Panc1 (cell line): ENCODE results near the gene PLEKHF1. TPM values are rescaled to one million over a fixed set of nuclear protein-coding genes. Genes with fewer than 3 reads are reported as not detected.

Experiments
- ATAC-seq: fragments of 200-7000 bp; cut with Tn5 transposase; 2 replicates; pipeline ENCODE4 v1.9.1; 2020; ENCODE audit warnings: mild to moderate bottlenecking, moderate library complexity
- BruUV-seq: library from RNA; stranded (reverse); fragments of 400-500 nt; replicated peaks from 2 replicates; lab custom pipeline; 2021; lab: Mats Ljungman, UMichigan
- CTCF ChIA-PET: fragments of 300-600 bp; sonication (Branson Sonifier 250); formaldehyde crosslinking; loops from one replicate; lab custom pipeline; 2022; ENCODE audit warnings: antibody characterized with exemption; lab: Charles Lee
- POLR2A ChIA-PET: fragments of 300-600 bp; sonication (Branson Sonifier 250); formaldehyde crosslinking; loops from one replicate; lab custom pipeline; 2022; ENCODE audit warnings: antibody characterized with exemption; lab: Charles Lee
- DNase-seq: peaks from one replicate; pipeline ENCODE4 v3.0.0-alpha.2; 2010; ENCODE audit warnings: low read depth, low spot score
- H3K27ac ChIP-seq: 2 replicates; pipeline ENCODE4 v1.5.1; 2011; ENCODE audit warnings: mild to moderate bottlenecking, low read length, inconsistent platforms
- H3K27me3 ChIP-seq: fragments of 200-500 bp; sonication (Bioruptor generic); 2 replicates; pipeline ENCODE4 v1.6.0; 2014; ENCODE audit warnings: low read length, inconsistent platforms; ENCODE audit not compliant: control insufficient read depth, insufficient read depth
- H3K36me3 ChIP-seq: fragments of 200-500 bp; sonication (Bioruptor generic); 2 replicates; pipeline ENCODE4 v1.5.1; 2014; ENCODE audit warnings: inconsistent platforms, mild to moderate bottlenecking, low read length, moderate library complexity; ENCODE audit not compliant: control insufficient read depth, insufficient read depth
- H3K4me1 ChIP-seq: 2 replicates; pipeline ENCODE4 v1.5.1; 2011; ENCODE audit warnings: inconsistent platforms, mild to moderate bottlenecking, low read length, moderate library complexity; ENCODE audit not compliant: control insufficient read depth, insufficient read depth
- H3K4me3 ChIP-seq, 2 experiments: 2 replicates each; pipeline ENCODE4 v1.5.1; 2011 to 2012; ENCODE audit warnings: low read depth in 2 of 2, low read length in 2 of 2, mild to moderate bottlenecking in 2 of 2, inconsistent platforms in 1 of 2, moderate library complexity in 1 of 2
- H3K9me3 ChIP-seq: fragments of 200-500 bp; sonication (Bioruptor generic); 2 replicates; pipeline ENCODE4 v1.5.1; 2014; ENCODE audit warnings: low read depth, mild to moderate bottlenecking, inconsistent platforms, low read length, moderate library complexity; ENCODE audit not compliant: control insufficient read depth, insufficient read depth
- CTCF ChIP-seq: fragments of 450-650 bp; IDR thresholded peaks from 2 replicates; pipeline ENCODE4 v1.5.1; 2017; ENCODE audit warnings: mild to moderate bottlenecking
- POLR2AphosphoS5 ChIP-seq: IDR thresholded peaks from 2 replicates; pipeline ENCODE4 v1.6.1; 2012; ENCODE audit warnings: mild to moderate bottlenecking, low read depth, low read length, moderate library complexity
- REST ChIP-seq, 2 experiments: IDR thresholded peaks; 2 replicates each; pipeline ENCODE4 v1.6.1; 2011 to 2012; ENCODE audit warnings: low read depth in 2 of 2, control low read depth in 1 of 2, low read length in 1 of 2, mild to moderate bottlenecking in 1 of 2, moderate library complexity in 1 of 2; ENCODE audit not compliant: insufficient read depth in 1 of 2
- SIN3A ChIP-seq: IDR thresholded peaks from 2 replicates; pipeline ENCODE4 v1.6.1; 2012; ENCODE audit warnings: low read depth, mild to moderate bottlenecking, low read length, moderate library complexity, borderline replicate concordance; ENCODE audit not compliant: insufficient read depth
- TCF7L2 ChIP-seq: IDR thresholded peaks from 2 replicates; pipeline ENCODE4 v1.6.1; 2011; ENCODE audit warnings: mild to moderate bottlenecking, low read depth, low read length, inconsistent platforms
- in situ Hi-C: cut with HindIII; loops from 2 replicates; pipeline ENCODE4 v1.10.0; 2016; ENCODE audit warnings: low sequenced_read_pairs, low pct_unique_long_range_greater_than_20kb
- intact Hi-C: fragments of 100-400 bp; cut with micrococcal nuclease; formaldehyde crosslinking; loops from one replicate; pipeline ENCODE4 v1.10.0; 2022; ENCODE audit not compliant: unreplicated experiment
- total RNA-seq: library from RNA; stranded (reverse); gene quantifications from one replicate; pipeline ENCODE4 v1.2.1, GENCODE V29; 2021; ENCODE audit not compliant: unreplicated experiment

Gene PLEKHF1
- total RNA-seq, 1 experiment from 2014 or later, result 22.4 TPM

- Histone ChIP-seq H3K9me3 (peaks cover 8% of the 10 kb centered on the region; the same call in 1 of the 2 replicates), H3K4me1 (no peaks in the 10 kb centered on the region), H3K4me3 (no peak overlapping the region), H3K27ac (no peak overlapping the region), H3K27me3 (no peaks in the 10 kb centered on the region), H3K36me3 (no peaks in the 10 kb centered on the region)
- intact Hi-C loops (no loop called here), in situ Hi-C loops (no loop called here)
- DNase-seq, result no peak
- TF ChIP-seq POLR2AphosphoS5 (no peak), CTCF (no peak), REST (IDR thresholded peaks at IDR 0.05; ENCODE audit: insufficient read depth in 1 of 2, low read depth in 2 of 2, low read length in 1 of 2) (no peak), TCF7L2 (no peak), SIN3A (no peak)
- POLR2A ChIA-PET, result no interaction called here
- no peak for ATAC-seq
- no TSS peak for BruUV-seq
- CTCF ChIA-PET, result no interaction called here
Observed at GRCh38 chr19:29651622-29652394, 13.5 kb upstream of the PLEKHF1 start.

GRCh38 chr19:29653398-29653797, 11.9 kb upstream of the PLEKHF1 start:
- no peak overlapping the region for H3K27ac ChIP-seq
- intact Hi-C loops, result no loop called here
- no peak overlapping the region for H3K4me3 ChIP-seq
- DNase-seq (no peak), ATAC-seq (no peak)
- TF ChIP-seq POLR2AphosphoS5 (no peak), REST (IDR thresholded peaks at IDR 0.05; ENCODE audit: insufficient read depth in 1 of 2, low read depth in 2 of 2, low read length in 1 of 2) (no peak), CTCF (no peak), TCF7L2 (no peak), SIN3A (no peak)
- ChIA-PET POLR2A (no interaction called here), CTCF (no interaction called here)
- no peaks in the 10 kb centered on the region for H3K36me3 ChIP-seq
- H3K4me1 ChIP-seq, result no peaks in the 10 kb centered on the region
- BruUV-seq, result no TSS peak
- no peaks in the 10 kb centered on the region for H3K27me3 ChIP-seq
- in situ Hi-C loops, result no loop called here
- peaks cover 8% of the 10 kb centered on the region; the same call in 1 of the 2 replicates for H3K9me3 ChIP-seq
